Stimulated activated CD4-positive, alpha-beta T cell treated with anti-CD3 and anti-CD28 coated beads, Interleukin-1b, Interleukin-23, amount 100 ng/mL, for 48 hours (primary cell): ENCODE data around the gene TMEM184B.
"Not testable (repeated sequence)": the region's sequence is repeated elsewhere in the genome, so short reads cannot be mapped to it uniquely, and the experiment has no call there.

ENCODE experiments used
- DNase-seq: peaks from one replicate; pipeline ENCODE4 v3.0.0-alpha.2; 2020

Gene TMEM184B

GRCh38 chr22:38246046-38246658, 26.7 kb downstream of the TMEM184B start:
- no peak for DNase-seq

- no peak for DNase-seq
These were observed 28.7 kb downstream of the TMEM184B start for GRCh38 chr22:38244106-38244505.

GRCh38 chr22:38243007-38243765, 29.6 kb downstream of the TMEM184B start:
- DNase-seq, result no peak

- DNase-seq, result no peak
These were observed 32.0 kb downstream of the TMEM184B start for GRCh38 chr22:38240734-38241252.

GRCh38 chr22:38239101-38239761, 33.6 kb downstream of the TMEM184B start:
- DNase-seq, result no peak

- DNase-seq, result no peak
These were observed 34.2 kb downstream of the TMEM184B start for GRCh38 chr22:38238519-38239071.

GRCh38 chr22:38236786-38237185, 36.0 kb downstream of the TMEM184B start:
- no peak for DNase-seq

GRCh38 chr22:38235240-38235850, 37.5 kb downstream of the TMEM184B start:
- DNase-seq, result no peak

GRCh38 chr22:38233856-38234255, 39.0 kb downstream of the TMEM184B start:
- not testable (repeated sequence) for DNase-seq

- no peak for DNase-seq
These were observed 39.4 kb downstream of the TMEM184B start for GRCh38 chr22:38233427-38233826.

- DNase-seq, result no peak
These were observed 40.6 kb downstream of the TMEM184B start for GRCh38 chr22:38232196-38232595.

- no peak for DNase-seq
These were observed 41.9 kb downstream of the TMEM184B start for GRCh38 chr22:38230916-38231315.

GRCh38 chr22:38230108-38230825, 42.5 kb downstream of the TMEM184B start:
- DNase-seq, result no peak

GRCh38 chr22:38228873-38229740, 43.7 kb downstream of the TMEM184B start:
- DNase-seq, result no peak

- DNase-seq, result no peak
These were observed 44.4 kb downstream of the TMEM184B start for GRCh38 chr22:38228326-38228872.

- no peak for DNase-seq
These were observed 45.8 kb downstream of the TMEM184B start for GRCh38 chr22:38226853-38227649.

- no peak for DNase-seq
These were observed 49.4 kb downstream of the TMEM184B start for GRCh38 chr22:38223289-38223960.

- no peak for DNase-seq
These were observed 50.1 kb downstream of the TMEM184B start for GRCh38 chr22:38222797-38223119.

- no peak for DNase-seq
These were observed 50.7 kb downstream of the TMEM184B start for GRCh38 chr22:38221908-38222796.
